H1 (cell line): ENCODE measurements around the gene ACTBL2. TPM values are rescaled to one million over a fixed set of nuclear protein-coding genes. Genes with fewer than 3 reads are reported as not detected.

Experiments used
- ATF2 ChIP-seq: IDR thresholded peaks from 2 replicates; pipeline ENCODE4 v1.6.1; 2012; ENCODE audit warnings: low read length, inconsistent platforms
- CBX5 ChIP-seq: fragments of 300-800, 300-1000 bp; sonication (generic); IDR thresholded peaks from 2 replicates; pipeline ENCODE4 v1.7.1; 2016; ENCODE audit warnings: antibody characterized with exemption, low read length, low read depth
- CREB1 ChIP-seq: IDR thresholded peaks from 2 replicates; pipeline ENCODE4 v1.6.1; 2012; ENCODE audit warnings: inconsistent platforms
- EP300 ChIP-seq, 2 experiments: IDR thresholded peaks; 1 replicate in 1 of 2; 2 replicates in 1 of 2; pipeline ENCODE4 v1.6.1; 2011 to 2012; ENCODE audit warnings: low read depth in 2 of 2, low read length in 2 of 2, mild to moderate bottlenecking in 2 of 2, borderline replicate concordance in 1 of 2, inconsistent platforms in 1 of 2, moderate library complexity in 1 of 2
- NRF1 ChIP-seq: IDR thresholded peaks from 2 replicates; pipeline ENCODE4 v1.6.1; 2011; ENCODE audit warnings: mild to moderate bottlenecking, low read depth, low read length, improper control_type of control experiment
- SP1 ChIP-seq: IDR thresholded peaks from 2 replicates; pipeline ENCODE4 v1.6.1; 2011; ENCODE audit warnings: low read depth, low read length
- TAF1 ChIP-seq: IDR thresholded peaks from 2 replicates; pipeline ENCODE4 v1.6.1; 2011; ENCODE audit warnings: mild to moderate bottlenecking, low read depth, low read length
- polyA plus RNA-seq, 7 experiments: library from polyadenylated mRNA; depleted of rRNA in 3 of 7; stranded (reverse) in 5 of 7; unstranded in 2 of 7; fragments of >200 nt in 5 of 7; fragments of 200-250 nt in 2 of 7; gene quantifications; 1 replicate in 5 of 7; 2 replicates in 1 of 7; 4 replicates in 1 of 7; pipeline versions ENCODE4 v1.2.1 to v1.2.3, GENCODE V29; 2011 to 2013; ENCODE audit warnings: missing spikeins in 2 of 7, mixed read lengths in 2 of 7
- total RNA-seq: library from RNA; stranded (reverse); fragmentation: NEBNext Ultra II Directional; extraction: Animal tissue kit (Norgen Biotek cat#: 25700); gene quantifications from 2 replicates; pipeline ENCODE4 v1.2.1, GENCODE V29; 2021
- TF ChIP-seq, protein P1 (sequence below): fragments of 300-600 bp; sonication (generic); IDR thresholded peaks from 2 replicates; pipeline ENCODE4 v1.7.1; 2012; ENCODE audit warnings: low read length, moderate library complexity, mild to moderate bottlenecking, inconsistent platforms; ENCODE audit not compliant: insufficient replicate concordance
- TF ChIP-seq, protein P2 (sequence below): IDR thresholded peaks from 2 replicates; pipeline ENCODE4 v1.6.1; 2011; ENCODE audit warnings: low read length, improper control_type of control experiment

The ACTBL2 gene
- total and polyA plus RNA-seq, 2 of the 8 experiments (the other 6 are each of a cell fraction or from before 2014, with no cell fraction given): not detected

GRCh38 chr5:57434683-57435082, 47.9 kb downstream of the ACTBL2 start (continued):
- TF ChIP-seq, protein P1, sequence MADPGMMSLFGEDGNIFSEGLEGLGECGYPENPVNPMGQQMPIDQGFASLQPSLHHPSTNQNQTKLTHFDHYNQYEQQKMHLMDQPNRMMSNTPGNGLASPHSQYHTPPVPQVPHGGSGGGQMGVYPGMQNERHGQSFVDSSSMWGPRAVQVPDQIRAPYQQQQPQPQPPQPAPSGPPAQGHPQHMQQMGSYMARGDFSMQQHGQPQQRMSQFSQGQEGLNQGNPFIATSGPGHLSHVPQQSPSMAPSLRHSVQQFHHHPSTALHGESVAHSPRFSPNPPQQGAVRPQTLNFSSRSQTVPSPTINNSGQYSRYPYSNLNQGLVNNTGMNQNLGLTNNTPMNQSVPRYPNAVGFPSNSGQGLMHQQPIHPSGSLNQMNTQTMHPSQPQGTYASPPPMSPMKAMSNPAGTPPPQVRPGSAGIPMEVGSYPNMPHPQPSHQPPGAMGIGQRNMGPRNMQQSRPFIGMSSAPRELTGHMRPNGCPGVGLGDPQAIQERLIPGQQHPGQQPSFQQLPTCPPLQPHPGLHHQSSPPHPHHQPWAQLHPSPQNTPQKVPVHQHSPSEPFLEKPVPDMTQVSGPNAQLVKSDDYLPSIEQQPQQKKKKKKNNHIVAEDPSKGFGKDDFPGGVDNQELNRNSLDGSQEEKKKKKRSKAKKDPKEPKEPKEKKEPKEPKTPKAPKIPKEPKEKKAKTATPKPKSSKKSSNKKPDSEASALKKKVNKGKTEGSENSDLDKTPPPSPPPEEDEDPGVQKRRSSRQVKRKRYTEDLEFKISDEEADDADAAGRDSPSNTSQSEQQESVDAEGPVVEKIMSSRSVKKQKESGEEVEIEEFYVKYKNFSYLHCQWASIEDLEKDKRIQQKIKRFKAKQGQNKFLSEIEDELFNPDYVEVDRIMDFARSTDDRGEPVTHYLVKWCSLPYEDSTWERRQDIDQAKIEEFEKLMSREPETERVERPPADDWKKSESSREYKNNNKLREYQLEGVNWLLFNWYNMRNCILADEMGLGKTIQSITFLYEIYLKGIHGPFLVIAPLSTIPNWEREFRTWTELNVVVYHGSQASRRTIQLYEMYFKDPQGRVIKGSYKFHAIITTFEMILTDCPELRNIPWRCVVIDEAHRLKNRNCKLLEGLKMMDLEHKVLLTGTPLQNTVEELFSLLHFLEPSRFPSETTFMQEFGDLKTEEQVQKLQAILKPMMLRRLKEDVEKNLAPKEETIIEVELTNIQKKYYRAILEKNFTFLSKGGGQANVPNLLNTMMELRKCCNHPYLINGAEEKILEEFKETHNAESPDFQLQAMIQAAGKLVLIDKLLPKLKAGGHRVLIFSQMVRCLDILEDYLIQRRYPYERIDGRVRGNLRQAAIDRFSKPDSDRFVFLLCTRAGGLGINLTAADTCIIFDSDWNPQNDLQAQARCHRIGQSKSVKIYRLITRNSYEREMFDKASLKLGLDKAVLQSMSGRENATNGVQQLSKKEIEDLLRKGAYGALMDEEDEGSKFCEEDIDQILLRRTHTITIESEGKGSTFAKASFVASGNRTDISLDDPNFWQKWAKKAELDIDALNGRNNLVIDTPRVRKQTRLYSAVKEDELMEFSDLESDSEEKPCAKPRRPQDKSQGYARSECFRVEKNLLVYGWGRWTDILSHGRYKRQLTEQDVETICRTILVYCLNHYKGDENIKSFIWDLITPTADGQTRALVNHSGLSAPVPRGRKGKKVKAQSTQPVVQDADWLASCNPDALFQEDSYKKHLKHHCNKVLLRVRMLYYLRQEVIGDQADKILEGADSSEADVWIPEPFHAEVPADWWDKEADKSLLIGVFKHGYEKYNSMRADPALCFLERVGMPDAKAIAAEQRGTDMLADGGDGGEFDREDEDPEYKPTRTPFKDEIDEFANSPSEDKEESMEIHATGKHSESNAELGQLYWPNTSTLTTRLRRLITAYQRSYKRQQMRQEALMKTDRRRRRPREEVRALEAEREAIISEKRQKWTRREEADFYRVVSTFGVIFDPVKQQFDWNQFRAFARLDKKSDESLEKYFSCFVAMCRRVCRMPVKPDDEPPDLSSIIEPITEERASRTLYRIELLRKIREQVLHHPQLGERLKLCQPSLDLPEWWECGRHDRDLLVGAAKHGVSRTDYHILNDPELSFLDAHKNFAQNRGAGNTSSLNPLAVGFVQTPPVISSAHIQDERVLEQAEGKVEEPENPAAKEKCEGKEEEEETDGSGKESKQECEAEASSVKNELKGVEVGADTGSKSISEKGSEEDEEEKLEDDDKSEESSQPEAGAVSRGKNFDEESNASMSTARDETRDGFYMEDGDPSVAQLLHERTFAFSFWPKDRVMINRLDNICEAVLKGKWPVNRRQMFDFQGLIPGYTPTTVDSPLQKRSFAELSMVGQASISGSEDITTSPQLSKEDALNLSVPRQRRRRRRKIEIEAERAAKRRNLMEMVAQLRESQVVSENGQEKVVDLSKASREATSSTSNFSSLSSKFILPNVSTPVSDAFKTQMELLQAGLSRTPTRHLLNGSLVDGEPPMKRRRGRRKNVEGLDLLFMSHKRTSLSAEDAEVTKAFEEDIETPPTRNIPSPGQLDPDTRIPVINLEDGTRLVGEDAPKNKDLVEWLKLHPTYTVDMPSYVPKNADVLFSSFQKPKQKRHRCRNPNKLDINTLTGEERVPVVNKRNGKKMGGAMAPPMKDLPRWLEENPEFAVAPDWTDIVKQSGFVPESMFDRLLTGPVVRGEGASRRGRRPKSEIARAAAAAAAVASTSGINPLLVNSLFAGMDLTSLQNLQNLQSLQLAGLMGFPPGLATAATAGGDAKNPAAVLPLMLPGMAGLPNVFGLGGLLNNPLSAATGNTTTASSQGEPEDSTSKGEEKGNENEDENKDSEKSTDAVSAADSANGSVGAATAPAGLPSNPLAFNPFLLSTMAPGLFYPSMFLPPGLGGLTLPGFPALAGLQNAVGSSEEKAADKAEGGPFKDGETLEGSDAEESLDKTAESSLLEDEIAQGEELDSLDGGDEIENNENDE: no peak
- no peak for TF ChIP-seq CBX5
- no peak for TF ChIP-seq CREB1
- TF ChIP-seq TAF1: no peak
- TF ChIP-seq, protein P2, sequence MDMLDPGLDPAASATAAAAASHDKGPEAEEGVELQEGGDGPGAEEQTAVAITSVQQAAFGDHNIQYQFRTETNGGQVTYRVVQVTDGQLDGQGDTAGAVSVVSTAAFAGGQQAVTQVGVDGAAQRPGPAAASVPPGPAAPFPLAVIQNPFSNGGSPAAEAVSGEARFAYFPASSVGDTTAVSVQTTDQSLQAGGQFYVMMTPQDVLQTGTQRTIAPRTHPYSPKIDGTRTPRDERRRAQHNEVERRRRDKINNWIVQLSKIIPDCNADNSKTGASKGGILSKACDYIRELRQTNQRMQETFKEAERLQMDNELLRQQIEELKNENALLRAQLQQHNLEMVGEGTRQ: no peak
- no peak for TF ChIP-seq NRF1
- no peak for TF ChIP-seq SP1
- TF ChIP-seq ATF2: no peak
- TF ChIP-seq EP300 (IDR thresholded peaks at IDR 0.05; ENCODE audit: borderline replicate concordance in 1 of 2, low read depth in 2 of 2, low read length in 2 of 2): no peak
